ENCODE measurements around the gene CACHD1. TPM values are rescaled to one million over a fixed set of nuclear protein-coding genes. Genes with fewer than 3 reads are reported as not detected.

The CACHD1 gene
- total and polyA plus RNA-seq, 9 donors, result 9.7 to 14.7 (median 11.8) TPM

DNA sequence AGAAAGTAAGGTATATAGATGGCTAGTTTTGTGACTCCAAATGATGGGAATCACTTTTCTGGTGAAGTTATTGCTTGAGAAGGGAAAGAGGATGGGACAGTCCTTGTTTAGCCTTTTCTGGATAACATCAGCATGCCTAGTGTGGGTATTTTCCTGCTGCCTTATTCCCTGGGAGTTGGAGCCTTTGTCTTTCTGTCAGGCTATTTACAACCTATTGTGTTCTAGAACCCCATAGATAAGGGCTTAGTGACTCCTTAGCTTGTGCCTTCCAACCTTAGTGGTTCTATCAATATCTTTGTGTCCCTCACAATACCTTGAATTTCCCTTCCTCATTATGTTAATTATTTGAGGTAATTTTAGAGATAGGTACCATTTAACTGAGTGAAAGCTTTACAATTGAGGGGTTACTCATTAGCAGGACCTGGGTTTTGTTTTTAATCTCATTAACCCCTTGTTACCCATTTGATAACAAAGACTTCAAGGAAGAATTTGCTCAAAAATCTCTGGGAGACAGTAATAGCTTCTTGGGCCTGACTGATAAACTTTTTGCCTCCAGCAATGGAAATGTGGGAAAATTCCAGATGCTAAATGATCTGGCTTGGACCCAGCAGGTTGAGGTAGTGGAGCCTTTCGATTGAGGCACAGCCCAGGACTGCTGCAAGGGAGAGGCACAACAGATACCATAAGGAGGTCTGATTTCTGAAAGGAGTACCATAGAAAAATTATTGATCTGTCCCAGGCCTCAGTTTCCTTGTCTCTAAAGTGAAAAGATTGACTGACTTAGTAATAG, 49.0 kb downstream of the CACHD1 start:
- H3K4me3 ChIP-seq (ENCODE audit: low read length), result no peak overlapping the region
- H3K27me3 ChIP-seq (ENCODE audit: control insufficient read depth, insufficient read depth, low read length), result peaks cover 2% of the 10 kb centered on the region
- 78% methylated on average over 1 of the region's 1 CpG for WGBS (ENCODE audit: insufficient coverage)
- H3K9me3 ChIP-seq (replicated peaks; ENCODE audit: control insufficient read depth, low read depth, low read length), result no peaks in the 10 kb centered on the region
- no peaks in the 10 kb centered on the region for H3K36me3 ChIP-seq (ENCODE audit: control insufficient read depth, insufficient read depth, low read length)
- H3K4me1 ChIP-seq (ENCODE audit: control insufficient read depth, insufficient read depth, low read length), result peaks cover 11% of the 10 kb centered on the region
- DNase-seq, result no peak
- H3K27ac ChIP-seq (ENCODE audit: low read length), result no peak overlapping the region

DNA sequence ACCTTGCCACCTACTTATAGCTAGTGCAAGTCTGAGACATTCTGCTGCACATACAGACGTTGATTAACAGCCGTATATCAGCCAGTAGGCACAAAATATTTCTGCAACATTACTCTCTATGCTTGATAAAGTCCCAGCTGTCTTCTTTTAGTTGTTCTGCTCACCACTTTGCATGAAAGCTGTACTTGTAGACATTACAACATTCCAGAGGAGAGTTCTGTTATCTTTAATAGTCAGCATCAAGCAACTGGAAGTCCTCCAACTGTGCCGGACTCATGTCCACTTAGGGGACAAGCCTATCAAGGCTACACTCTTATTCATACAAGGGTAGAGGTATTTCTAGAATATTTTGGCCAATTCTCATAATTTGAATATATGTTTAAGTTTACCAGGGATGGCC, 50.0 kb downstream of the CACHD1 start:
- 70% methylated on average over 2 of the region's 3 CpGs for WGBS (ENCODE audit: insufficient coverage)
- DNase-seq, result no peak
- no peak overlapping the region for H3K27ac ChIP-seq (ENCODE audit: low read length)
- peaks cover 10% of the 10 kb centered on the region for H3K4me1 ChIP-seq (ENCODE audit: control insufficient read depth, insufficient read depth, low read length)
- H3K36me3 ChIP-seq (ENCODE audit: control insufficient read depth, insufficient read depth, low read length), result no peaks in the 10 kb centered on the region
- no peak overlapping the region for H3K4me3 ChIP-seq (ENCODE audit: low read length)
- H3K27me3 ChIP-seq (ENCODE audit: control insufficient read depth, insufficient read depth, low read length), result peaks cover 2% of the 10 kb centered on the region
- H3K9me3 ChIP-seq (replicated peaks; ENCODE audit: control insufficient read depth, low read depth, low read length), result no peaks in the 10 kb centered on the region

- no peaks in the 10 kb centered on the region for H3K9me3 ChIP-seq (replicated peaks; ENCODE audit: control insufficient read depth, low read depth, low read length)
- no peak overlapping the region for H3K27ac ChIP-seq (ENCODE audit: low read length)
- peaks cover 2% of the 10 kb centered on the region for H3K4me1 ChIP-seq (ENCODE audit: control insufficient read depth, insufficient read depth, low read length)
- no peak overlapping the region for H3K4me3 ChIP-seq (ENCODE audit: low read length)
- no peaks in the 10 kb centered on the region for H3K36me3 ChIP-seq (ENCODE audit: control insufficient read depth, insufficient read depth, low read length)
- DNase-seq, result no peak
- no peaks in the 10 kb centered on the region for H3K27me3 ChIP-seq (ENCODE audit: control insufficient read depth, insufficient read depth, low read length)
Observed at GRCh38 chr1:64522740-64523139, 52.8 kb downstream of the CACHD1 start.

- Histone ChIP-seq H3K4me3 (ENCODE audit: low read length) (no peak overlapping the region), H3K9me3 (replicated peaks; ENCODE audit: control insufficient read depth, low read depth, low read length) (no peaks in the 10 kb centered on the region), H3K27ac (ENCODE audit: low read length) (no peak overlapping the region), H3K36me3 (ENCODE audit: control insufficient read depth, insufficient read depth, low read length) (no peaks in the 10 kb centered on the region), H3K4me1 (ENCODE audit: control insufficient read depth, insufficient read depth, low read length) (peaks cover 2% of the 10 kb centered on the region), H3K27me3 (ENCODE audit: control insufficient read depth, insufficient read depth, low read length) (no peaks in the 10 kb centered on the region)
- no CpG with 5 or more reads among the region's 5 CpGs for WGBS (ENCODE audit: insufficient coverage)
- DNase-seq, result no peak
Observed at GRCh38 chr1:64523413-64524337, 53.7 kb downstream of the CACHD1 start.

DNA sequence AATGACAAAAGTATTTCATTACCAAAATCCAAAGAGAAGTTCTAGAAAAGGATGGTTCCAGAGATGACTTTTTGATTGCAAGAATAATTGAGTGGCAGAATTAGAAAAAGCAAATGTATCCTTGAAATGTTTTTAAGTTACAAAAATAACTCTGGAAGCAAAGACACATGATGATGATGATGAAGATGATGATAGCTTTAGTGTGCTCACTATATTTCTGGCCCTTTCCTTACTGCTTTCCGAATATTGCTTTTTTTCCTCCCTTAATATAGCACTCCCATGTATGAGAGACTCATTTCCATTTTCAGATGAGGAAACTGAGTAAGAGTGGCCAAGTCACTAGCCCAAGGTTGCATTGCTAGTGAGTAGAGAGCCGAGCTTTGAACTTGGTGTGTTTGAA, 54.7 kb downstream of the CACHD1 start:
- Histone ChIP-seq H3K27me3 (ENCODE audit: control insufficient read depth, insufficient read depth, low read length) (no peaks in the 10 kb centered on the region), H3K4me1 (ENCODE audit: control insufficient read depth, insufficient read depth, low read length) (peaks cover 2% of the 10 kb centered on the region), H3K4me3 (ENCODE audit: low read length) (no peak overlapping the region), H3K36me3 (ENCODE audit: control insufficient read depth, insufficient read depth, low read length) (no peaks in the 10 kb centered on the region), H3K9me3 (replicated peaks; ENCODE audit: control insufficient read depth, low read depth, low read length) (no peaks in the 10 kb centered on the region), H3K27ac (ENCODE audit: low read length) (no peak overlapping the region)
- no peak for DNase-seq
- no CpG with 5 or more reads among the region's 2 CpGs for WGBS (ENCODE audit: insufficient coverage)

DNA sequence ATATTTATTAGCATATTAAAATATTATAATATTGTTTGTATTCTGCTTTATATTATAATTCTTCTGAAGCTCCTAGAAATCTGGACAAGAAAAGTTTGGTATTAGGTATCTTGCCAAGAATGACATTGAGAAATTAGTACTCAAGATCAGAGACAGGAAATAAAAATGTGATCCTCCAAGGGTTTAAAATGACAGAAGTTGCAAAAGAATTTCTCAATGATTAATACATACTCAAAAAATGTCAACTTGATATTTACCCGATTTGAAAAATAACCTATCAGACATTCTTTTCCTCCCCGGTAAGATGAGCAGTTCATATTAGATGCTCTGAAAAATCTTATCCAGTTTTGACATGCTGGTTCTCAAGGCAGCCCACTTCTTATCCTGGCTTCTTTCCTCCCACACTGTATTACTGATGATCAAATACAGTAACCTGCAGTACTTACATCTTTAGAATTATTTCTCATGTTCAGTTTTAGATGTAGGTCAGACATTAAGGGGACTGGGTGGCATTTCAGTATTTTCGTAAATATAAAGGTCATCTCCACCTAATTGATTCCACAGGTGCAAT, 55.3 kb downstream of the CACHD1 start:
- Histone ChIP-seq H3K9me3 (replicated peaks; ENCODE audit: control insufficient read depth, low read depth, low read length) (no peaks in the 10 kb centered on the region), H3K4me1 (ENCODE audit: control insufficient read depth, insufficient read depth, low read length) (no peaks in the 10 kb centered on the region), H3K36me3 (ENCODE audit: control insufficient read depth, insufficient read depth, low read length) (no peaks in the 10 kb centered on the region), H3K27ac (ENCODE audit: low read length) (no peak overlapping the region), H3K4me3 (ENCODE audit: low read length) (no peak overlapping the region), H3K27me3 (ENCODE audit: control insufficient read depth, insufficient read depth, low read length) (no peaks in the 10 kb centered on the region)
- no CpG with 5 or more reads among the region's 3 CpGs for WGBS (ENCODE audit: insufficient coverage)
- DNase-seq, result no peak

DNA sequence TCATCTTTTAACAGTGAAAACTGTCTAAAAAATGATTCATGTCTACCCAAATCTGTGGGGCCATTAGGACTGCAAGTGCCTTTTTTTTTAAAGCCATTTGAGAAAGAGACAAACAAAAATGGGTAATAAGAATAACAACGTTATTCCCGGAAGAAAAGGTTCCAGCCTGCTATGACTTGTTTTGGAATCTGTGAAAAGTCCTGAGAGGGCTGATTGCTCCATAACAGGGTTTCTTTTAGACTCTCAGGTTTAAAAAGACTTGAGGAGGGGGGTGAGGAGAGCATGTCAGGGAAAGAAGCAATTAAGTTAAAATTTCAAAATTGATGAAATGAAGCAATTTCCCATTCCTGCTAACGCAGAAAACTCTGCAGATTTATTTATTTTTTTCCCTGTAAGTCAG, 56.4 kb downstream of the CACHD1 start:
- H3K27ac ChIP-seq (ENCODE audit: low read length), result no peak overlapping the region
- H3K9me3 ChIP-seq (replicated peaks; ENCODE audit: control insufficient read depth, low read depth, low read length), result no peaks in the 10 kb centered on the region

GRCh38 chr1:64527165-64527564, 57.2 kb downstream of the CACHD1 start:
- Histone ChIP-seq H3K9me3 (replicated peaks; ENCODE audit: control insufficient read depth, low read depth, low read length) (no peaks in the 10 kb centered on the region), H3K4me3 (ENCODE audit: low read length) (no peak overlapping the region), H3K27me3 (ENCODE audit: control insufficient read depth, insufficient read depth, low read length) (no peaks in the 10 kb centered on the region), H3K4me1 (ENCODE audit: control insufficient read depth, insufficient read depth, low read length) (no peaks in the 10 kb centered on the region), H3K27ac (ENCODE audit: low read length) (no peak overlapping the region), H3K36me3 (ENCODE audit: control insufficient read depth, insufficient read depth, low read length) (no peaks in the 10 kb centered on the region)
- no peak for DNase-seq
- WGBS (ENCODE audit: insufficient coverage), result 87% methylated on average over 3 of the region's 10 CpGs

More for the DNA sequence above, 56.4 kb downstream of the CACHD1 start:
- no peak for DNase-seq
- no peaks in the 10 kb centered on the region for H3K36me3 ChIP-seq (ENCODE audit: control insufficient read depth, insufficient read depth, low read length)
- H3K4me3 ChIP-seq (ENCODE audit: low read length), result no peak overlapping the region
- H3K27me3 ChIP-seq (ENCODE audit: control insufficient read depth, insufficient read depth, low read length), result no peaks in the 10 kb centered on the region
- WGBS (ENCODE audit: insufficient coverage), result 63% methylated on average over 3 of the region's 3 CpGs
- H3K4me1 ChIP-seq (ENCODE audit: control insufficient read depth, insufficient read depth, low read length), result no peaks in the 10 kb centered on the region

DNA sequence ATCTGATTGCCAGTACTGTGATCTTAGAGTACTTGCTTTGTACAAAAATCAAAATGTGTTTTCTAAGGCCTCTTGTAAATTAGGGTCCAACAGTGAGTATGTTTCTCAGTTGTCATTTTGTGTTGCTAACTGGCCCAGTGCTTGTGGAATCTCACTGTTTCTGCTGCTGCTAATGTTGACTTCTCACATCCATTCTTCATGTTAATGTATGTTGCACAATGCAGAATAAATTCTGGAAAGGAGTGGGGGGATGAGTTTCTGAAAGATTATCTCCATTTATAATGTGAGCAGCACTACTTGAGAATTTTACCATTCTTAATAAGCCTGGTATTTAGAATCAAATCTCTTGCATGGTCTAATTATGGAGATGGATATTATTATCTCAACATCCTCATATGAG, 57.9 kb downstream of the CACHD1 start:
- no peak for DNase-seq
- H3K4me1 ChIP-seq (ENCODE audit: control insufficient read depth, insufficient read depth, low read length), result no peaks in the 10 kb centered on the region
- H3K27me3 ChIP-seq (ENCODE audit: control insufficient read depth, insufficient read depth, low read length), result no peaks in the 10 kb centered on the region
- no peak overlapping the region for H3K27ac ChIP-seq (ENCODE audit: low read length)
- H3K36me3 ChIP-seq (ENCODE audit: control insufficient read depth, insufficient read depth, low read length), result no peaks in the 10 kb centered on the region
- H3K9me3 ChIP-seq (replicated peaks; ENCODE audit: control insufficient read depth, low read depth, low read length), result no peaks in the 10 kb centered on the region
- no peak overlapping the region for H3K4me3 ChIP-seq (ENCODE audit: low read length)

GRCh38 chr1:64530969-64531692, 61.2 kb downstream of the CACHD1 start:
- Histone ChIP-seq H3K36me3 (ENCODE audit: control insufficient read depth, insufficient read depth, low read length) (no peaks in the 10 kb centered on the region), H3K4me1 (ENCODE audit: control insufficient read depth, insufficient read depth, low read length) (no peaks in the 10 kb centered on the region), H3K27ac (ENCODE audit: low read length) (no peak overlapping the region), H3K27me3 (ENCODE audit: control insufficient read depth, insufficient read depth, low read length) (no peaks in the 10 kb centered on the region), H3K9me3 (replicated peaks; ENCODE audit: control insufficient read depth, low read depth, low read length) (peaks cover 4% of the 10 kb centered on the region), H3K4me3 (ENCODE audit: low read length) (no peak overlapping the region)
- DNase-seq, result peak; percentile 94

Measured in muscle of leg (tissue), 11 donors.